Measurements from ENCODE around the gene SYCP1.
"Not testable (repeated sequence)": the region's sequence is repeated elsewhere in the genome, so short reads cannot be mapped to it uniquely, and the experiment has no call there.

The SYCP1 gene

DNA sequence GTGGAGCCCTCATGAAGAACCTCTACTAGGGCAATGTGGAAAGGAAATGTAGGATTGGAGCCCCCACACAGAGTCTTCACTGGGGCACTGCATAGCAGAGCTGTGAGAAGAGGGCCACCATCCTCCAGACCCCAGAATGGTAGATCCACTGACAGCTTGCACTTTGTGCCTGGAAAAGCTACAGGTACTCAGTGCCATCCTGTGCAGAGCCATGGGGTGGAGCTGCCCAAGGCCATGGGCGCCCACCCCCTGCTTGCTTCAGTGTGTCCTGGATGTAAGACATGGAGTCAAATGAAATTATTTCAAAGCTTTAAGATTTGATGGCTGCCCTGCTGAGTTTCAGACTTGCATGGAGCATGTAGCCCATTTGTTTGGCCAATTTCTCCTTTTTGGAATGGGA is 157.8 kb downstream of the SYCP1 start:
- no peaks in the 10 kb centered on the region for H3K36me3 ChIP-seq (ENCODE audit: control insufficient read depth in 5 of 5, insufficient read depth in 5 of 5, low read length in 5 of 5)
- H3K27me3 ChIP-seq (ENCODE audit: control insufficient read depth in 5 of 5, insufficient read depth in 4 of 5, low read length in 5 of 5), result no peaks in the 10 kb centered on the region
- no peak overlapping the region for H3K9ac ChIP-seq (ENCODE audit: low read length in 5 of 5)
- no peaks in the 10 kb centered on the region for H3K4me1 ChIP-seq (ENCODE audit: control insufficient read depth in 5 of 5, insufficient read depth in 5 of 5, low read length in 5 of 5)
- no peak overlapping the region for H3K27ac ChIP-seq (ENCODE audit: low read depth, low read length)
- H3K9me3 ChIP-seq (ENCODE audit: control insufficient read depth in 5 of 5, low read length in 5 of 5), result peaks cover 0 to 7% (median 0%) of the 10 kb centered on the region in 5 donors
- no peak overlapping the region for H3K4me3 ChIP-seq (ENCODE audit: low read depth in 1 of 5, low read length in 5 of 5)

DNA sequence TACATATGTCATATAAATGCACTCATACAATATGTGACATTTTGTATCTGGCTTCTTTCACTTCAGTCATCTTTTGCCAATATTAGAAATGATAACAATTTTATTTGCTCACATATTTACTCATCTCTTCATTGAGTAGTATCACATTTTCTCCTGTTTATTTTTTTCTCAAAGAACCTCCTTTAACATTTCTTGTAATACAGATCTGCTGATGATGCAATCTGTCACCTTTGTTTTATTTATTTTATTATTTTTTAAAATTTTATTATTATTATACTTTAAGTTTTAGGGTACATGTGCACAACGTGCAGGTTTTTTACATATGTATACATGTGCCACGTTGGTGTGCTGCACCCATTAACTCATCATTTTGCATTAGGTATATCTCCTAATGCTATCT is 159.1 kb downstream of the SYCP1 start:
- no peak overlapping the region for H3K27ac ChIP-seq (ENCODE audit: low read depth, low read length)
- H3K9ac ChIP-seq (ENCODE audit: low read length in 5 of 5), result no peak overlapping the region
- H3K27me3 ChIP-seq (ENCODE audit: control insufficient read depth in 5 of 5, insufficient read depth in 4 of 5, low read length in 5 of 5), result no peaks in the 10 kb centered on the region
- no peak overlapping the region for H3K4me3 ChIP-seq (ENCODE audit: low read depth in 1 of 5, low read length in 5 of 5)
- no peaks in the 10 kb centered on the region for H3K4me1 ChIP-seq (ENCODE audit: control insufficient read depth in 5 of 5, insufficient read depth in 5 of 5, low read length in 5 of 5)
- H3K36me3 ChIP-seq (ENCODE audit: control insufficient read depth in 5 of 5, insufficient read depth in 5 of 5, low read length in 5 of 5), result no peaks in the 10 kb centered on the region
- H3K9me3 ChIP-seq (ENCODE audit: control insufficient read depth in 5 of 5, low read length in 5 of 5), result peaks cover 0 to 7% (median 0%) of the 10 kb centered on the region in 5 donors

DNA sequence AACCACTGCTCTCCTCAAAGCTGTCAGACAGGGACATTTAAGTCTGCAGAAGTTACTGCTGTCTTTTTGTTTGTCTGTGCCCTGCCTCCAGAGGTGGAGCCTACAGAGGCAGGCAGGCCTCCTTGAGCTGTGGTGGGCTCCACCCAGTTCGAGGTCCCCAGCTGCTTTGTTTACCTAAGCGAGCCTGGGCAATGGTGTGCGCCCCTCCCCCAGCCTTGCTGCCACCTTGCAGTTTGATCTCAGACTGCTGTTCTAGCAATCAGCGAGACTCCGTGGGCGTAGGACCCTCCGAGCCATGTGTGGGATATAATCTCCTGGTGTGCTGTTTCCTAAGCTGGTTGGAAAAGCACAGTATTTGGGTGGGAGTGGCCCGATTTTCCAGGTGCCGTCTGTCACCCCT is 164.9 kb downstream of the SYCP1 start:
- not testable (repeated sequence) for H3K4me3 ChIP-seq (ENCODE audit: low read depth in 1 of 5, low read length in 5 of 5); H3K9me3 ChIP-seq (ENCODE audit: control insufficient read depth in 5 of 5, low read length in 5 of 5); H3K36me3 ChIP-seq (ENCODE audit: control insufficient read depth in 5 of 5, insufficient read depth in 5 of 5, low read length in 5 of 5); H3K27ac ChIP-seq (ENCODE audit: low read depth, low read length); H3K4me1 ChIP-seq (ENCODE audit: control insufficient read depth in 5 of 5, insufficient read depth in 5 of 5, low read length in 5 of 5); H3K9ac ChIP-seq (ENCODE audit: low read length in 5 of 5); H3K27me3 ChIP-seq (ENCODE audit: control insufficient read depth in 5 of 5, insufficient read depth in 4 of 5, low read length in 5 of 5)

DNA sequence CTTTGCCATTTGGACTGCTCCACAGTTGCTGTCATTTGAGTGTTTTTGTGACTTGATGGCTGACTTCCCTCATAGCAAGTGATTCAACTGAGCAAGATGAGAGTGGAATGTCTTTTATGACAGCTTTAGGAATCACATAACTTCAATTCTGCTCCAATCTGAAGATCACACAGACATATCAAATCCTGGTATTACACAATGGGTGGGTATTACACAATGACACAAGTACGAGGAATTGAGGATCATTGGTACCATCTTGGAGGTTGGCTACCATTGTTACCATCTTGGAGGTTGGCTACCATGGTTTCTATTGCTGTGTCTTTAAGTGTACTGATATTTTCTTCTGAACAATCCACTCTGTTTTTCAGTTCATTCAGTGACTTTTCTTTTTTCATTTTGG is 166.5 kb downstream of the SYCP1 start:
- no peaks in the 10 kb centered on the region for H3K4me1 ChIP-seq (ENCODE audit: control insufficient read depth in 5 of 5, insufficient read depth in 5 of 5, low read length in 5 of 5)
- H3K9me3 ChIP-seq (ENCODE audit: control insufficient read depth in 5 of 5, low read length in 5 of 5), result no peaks in the 10 kb centered on the region
- H3K27ac ChIP-seq (ENCODE audit: low read depth, low read length), result no peak overlapping the region
- H3K4me3 ChIP-seq (ENCODE audit: low read depth in 1 of 5, low read length in 5 of 5), result no peak overlapping the region
- H3K9ac ChIP-seq (ENCODE audit: low read length in 5 of 5), result no peak overlapping the region
- H3K36me3 ChIP-seq (ENCODE audit: control insufficient read depth in 5 of 5, insufficient read depth in 5 of 5, low read length in 5 of 5), result no peaks in the 10 kb centered on the region
- peaks cover 0 to 2% (median 0%) of the 10 kb centered on the region in 5 donors for H3K27me3 ChIP-seq (ENCODE audit: control insufficient read depth in 5 of 5, insufficient read depth in 4 of 5, low read length in 5 of 5)

DNA sequence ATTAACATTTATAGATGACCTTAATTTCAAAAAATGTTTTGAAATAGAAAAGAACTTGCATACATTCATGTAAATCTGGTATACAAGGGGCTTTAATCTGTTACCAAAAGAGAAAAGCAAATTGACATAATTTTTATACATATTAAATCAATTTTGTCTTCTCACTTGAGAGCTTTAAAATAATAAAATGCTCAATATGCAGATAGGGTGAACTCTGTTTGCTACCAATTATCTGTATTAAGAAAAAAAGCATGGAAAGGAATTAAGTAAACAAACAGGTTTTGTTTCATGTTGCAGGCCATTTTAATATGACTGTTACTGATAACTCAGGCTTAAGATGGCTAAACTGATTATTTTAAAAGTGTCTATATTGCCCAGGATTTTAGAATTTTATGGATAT is 168.9 kb downstream of the SYCP1 start:
- no peak overlapping the region for H3K4me3 ChIP-seq (ENCODE audit: low read depth in 1 of 5, low read length in 5 of 5)
- no peak overlapping the region for H3K27ac ChIP-seq (ENCODE audit: low read depth, low read length)
- H3K36me3 ChIP-seq (ENCODE audit: control insufficient read depth in 5 of 5, insufficient read depth in 5 of 5, low read length in 5 of 5), result no peaks in the 10 kb centered on the region
- peaks cover 0 to 2% (median 0%) of the 10 kb centered on the region in 5 donors for H3K27me3 ChIP-seq (ENCODE audit: control insufficient read depth in 5 of 5, insufficient read depth in 4 of 5, low read length in 5 of 5)
- no peak overlapping the region for H3K9ac ChIP-seq (ENCODE audit: low read length in 5 of 5)
- no peaks in the 10 kb centered on the region for H3K9me3 ChIP-seq (ENCODE audit: control insufficient read depth in 5 of 5, low read length in 5 of 5)
- peaks cover 0 to 10% (median 5%) of the 10 kb centered on the region in 5 donors for H3K4me1 ChIP-seq (ENCODE audit: control insufficient read depth in 5 of 5, insufficient read depth in 5 of 5, low read length in 5 of 5)

DNA sequence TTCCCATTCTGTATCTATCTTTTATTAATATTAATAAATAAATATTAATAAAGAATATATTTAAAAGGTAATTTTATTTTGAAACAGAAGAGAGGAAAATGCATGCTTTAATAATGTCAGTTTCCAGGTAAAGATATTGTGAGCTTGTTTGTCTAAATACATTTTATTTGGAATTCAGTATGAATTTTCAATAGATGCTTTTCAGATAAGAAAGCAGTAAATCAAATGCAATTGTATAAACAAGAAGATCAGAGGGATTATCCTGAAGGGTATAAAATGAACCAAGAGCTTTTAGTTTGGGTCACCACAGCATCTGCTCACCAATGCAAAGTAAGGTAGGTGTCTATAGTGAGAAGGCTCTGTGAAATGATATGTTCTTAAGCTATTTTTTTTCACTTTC is 174.9 kb downstream of the SYCP1 start, which contains the start of gene TSHB:
TSS of gene TSHB (plus strand) at position 301 of the 400 bp plus-strand sequence. CDS start 3,537 bp downstream, outside the sequence.
- Histone ChIP-seq H3K4me3 (ENCODE audit: low read depth in 1 of 5, low read length in 5 of 5) (no peak within 1 kb of the TSS), H3K27ac (ENCODE audit: low read depth, low read length) (no peak within 1 kb of the TSS), H3K27me3 (ENCODE audit: control insufficient read depth in 5 of 5, insufficient read depth in 4 of 5, low read length in 5 of 5) (no peaks in the 10 kb centered on the region), H3K9ac (ENCODE audit: low read length in 5 of 5) (no peak within 1 kb of the TSS), H3K4me1 (ENCODE audit: control insufficient read depth in 5 of 5, insufficient read depth in 5 of 5, low read length in 5 of 5) (peaks cover 0 to 11% (median 5%) of the 10 kb centered on the region in 5 donors), H3K36me3 (ENCODE audit: control insufficient read depth in 5 of 5, insufficient read depth in 5 of 5, low read length in 5 of 5) (no peaks in the 10 kb centered on the region), H3K9me3 (ENCODE audit: control insufficient read depth in 5 of 5, low read length in 5 of 5) (no peaks in the 10 kb centered on the region)

DNA sequence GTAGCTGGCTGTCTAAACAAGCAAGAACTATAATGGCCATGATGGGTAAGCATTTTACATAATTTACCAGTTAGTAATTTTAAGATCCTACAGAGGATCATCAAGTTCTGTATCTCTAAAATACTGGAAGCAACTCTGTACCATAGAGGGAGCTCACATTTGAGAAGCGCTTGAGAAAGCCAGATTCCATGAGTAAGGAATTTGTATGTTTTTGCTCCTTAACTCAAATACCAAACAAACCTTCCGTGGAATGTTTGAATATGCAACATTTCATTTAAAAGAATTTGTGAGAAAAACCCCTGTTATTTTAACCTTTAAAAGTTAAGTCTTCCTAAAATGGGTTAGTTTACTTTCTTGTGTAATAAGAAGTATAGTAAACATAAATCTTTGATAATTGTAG is 176.9 kb downstream of the SYCP1 start:
- no peak overlapping the region for H3K9ac ChIP-seq (ENCODE audit: low read length in 5 of 5)
- no peaks in the 10 kb centered on the region for H3K27me3 ChIP-seq (ENCODE audit: control insufficient read depth in 5 of 5, insufficient read depth in 4 of 5, low read length in 5 of 5)
- H3K9me3 ChIP-seq (ENCODE audit: control insufficient read depth in 5 of 5, low read length in 5 of 5), result no peaks in the 10 kb centered on the region
- H3K4me1 ChIP-seq (ENCODE audit: control insufficient read depth in 5 of 5, insufficient read depth in 5 of 5, low read length in 5 of 5), result peaks cover 0 to 11% (median 5%) of the 10 kb centered on the region in 5 donors
- no peaks in the 10 kb centered on the region for H3K36me3 ChIP-seq (ENCODE audit: control insufficient read depth in 5 of 5, insufficient read depth in 5 of 5, low read length in 5 of 5)
- no peak overlapping the region for H3K4me3 ChIP-seq (ENCODE audit: low read depth in 1 of 5, low read length in 5 of 5)
- no peak overlapping the region for H3K27ac ChIP-seq (ENCODE audit: low read depth, low read length)

DNA sequence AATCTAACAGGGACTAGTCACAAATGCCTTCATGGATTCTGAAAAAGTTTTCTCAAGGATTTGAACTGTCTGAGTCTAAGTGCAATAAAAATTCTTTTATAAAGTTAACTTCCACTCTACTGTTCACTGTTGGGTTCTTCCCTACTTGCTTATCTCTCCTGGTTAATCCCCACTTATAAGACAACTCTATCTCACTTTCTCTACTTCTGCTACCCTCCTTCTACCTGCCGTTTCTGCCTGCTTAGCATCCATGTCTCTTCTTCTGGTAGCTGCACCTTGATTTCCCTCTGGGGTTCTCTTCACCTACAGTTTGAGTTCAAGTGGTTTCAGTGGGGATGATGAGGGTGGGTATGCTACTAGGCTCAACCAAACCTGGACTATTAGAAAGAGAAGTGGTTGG is 181.0 kb downstream of the SYCP1 start:
- Histone ChIP-seq H3K9ac (ENCODE audit: low read length in 5 of 5) (no peak overlapping the region), H3K27ac (ENCODE audit: low read depth, low read length) (no peak overlapping the region), H3K4me3 (ENCODE audit: low read depth in 1 of 5, low read length in 5 of 5) (no peak overlapping the region), H3K9me3 (ENCODE audit: control insufficient read depth in 5 of 5, low read length in 5 of 5) (no peaks in the 10 kb centered on the region), H3K36me3 (ENCODE audit: control insufficient read depth in 5 of 5, insufficient read depth in 5 of 5, low read length in 5 of 5) (no peaks in the 10 kb centered on the region), H3K4me1 (ENCODE audit: control insufficient read depth in 5 of 5, insufficient read depth in 5 of 5, low read length in 5 of 5) (no peaks in the 10 kb centered on the region), H3K27me3 (ENCODE audit: control insufficient read depth in 5 of 5, insufficient read depth in 4 of 5, low read length in 5 of 5) (peaks cover 0 to 2% (median 0%) of the 10 kb centered on the region in 5 donors)

DNA sequence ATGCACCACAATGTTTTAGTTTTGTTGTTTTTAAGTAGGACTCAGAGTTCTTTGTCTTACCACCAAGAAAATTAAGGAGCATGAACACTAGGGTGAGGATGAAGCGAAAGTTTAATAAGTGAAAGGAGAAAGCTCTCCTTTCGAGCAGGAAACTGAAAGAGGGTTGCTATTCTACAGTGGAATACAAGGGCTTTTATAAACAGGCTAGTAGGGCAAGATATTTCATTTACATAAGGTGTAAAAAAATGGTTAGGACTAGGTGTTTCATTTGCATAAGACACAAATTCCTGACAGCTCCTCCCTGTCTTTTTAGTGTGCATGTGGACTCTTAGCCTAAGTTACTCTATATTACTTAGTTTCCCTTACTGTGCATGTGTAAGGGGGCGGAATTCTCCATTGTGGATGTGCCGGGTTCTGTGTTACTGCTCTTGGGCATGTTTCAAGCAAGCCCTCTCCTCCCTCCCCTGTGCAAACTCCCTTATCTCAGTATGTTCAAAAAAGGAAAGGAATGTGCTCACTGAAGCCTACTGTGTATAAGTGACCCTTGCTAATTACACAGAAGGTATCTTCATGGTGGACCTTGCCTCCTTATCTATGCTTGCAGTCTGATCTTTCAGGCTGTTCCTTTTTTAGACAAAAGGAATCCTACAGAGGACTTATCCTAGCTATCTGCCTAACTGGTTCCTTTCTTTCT is 182.3 kb downstream of the SYCP1 start:
- Histone ChIP-seq H3K4me3 (ENCODE audit: low read depth in 1 of 5, low read length in 5 of 5) (no peak overlapping the region), H3K27me3 (ENCODE audit: control insufficient read depth in 5 of 5, insufficient read depth in 4 of 5, low read length in 5 of 5) (peaks cover 0 to 2% (median 0%) of the 10 kb centered on the region in 5 donors), H3K36me3 (ENCODE audit: control insufficient read depth in 5 of 5, insufficient read depth in 5 of 5, low read length in 5 of 5) (no peaks in the 10 kb centered on the region), H3K27ac (ENCODE audit: low read depth, low read length) (no peak overlapping the region), H3K4me1 (ENCODE audit: control insufficient read depth in 5 of 5, insufficient read depth in 5 of 5, low read length in 5 of 5) (no peaks in the 10 kb centered on the region), H3K9ac (ENCODE audit: low read length in 5 of 5) (no peak overlapping the region), H3K9me3 (ENCODE audit: control insufficient read depth in 5 of 5, low read length in 5 of 5) (no peaks in the 10 kb centered on the region)

DNA sequence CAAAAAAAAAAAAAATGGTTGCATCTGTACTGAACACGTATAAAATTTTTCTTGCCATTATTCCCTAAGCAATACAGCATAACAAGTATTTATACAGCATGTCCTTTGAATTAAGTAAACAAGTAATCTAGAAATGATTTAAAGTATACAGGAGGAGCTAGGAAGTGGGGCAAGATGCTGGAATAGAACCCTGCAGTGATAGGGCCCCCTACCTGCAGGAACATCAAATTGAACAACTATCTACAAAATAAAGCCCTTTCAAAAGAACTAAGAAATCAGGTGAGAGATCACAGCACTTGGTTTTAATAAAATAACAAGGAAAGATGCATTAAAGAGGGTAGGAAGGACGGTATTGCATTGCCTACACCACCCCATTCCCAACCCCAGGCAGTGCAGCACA is 185.8 kb downstream of the SYCP1 start:
- no peak overlapping the region for H3K27ac ChIP-seq (ENCODE audit: low read depth, low read length)
- H3K4me3 ChIP-seq (ENCODE audit: low read depth in 1 of 5, low read length in 5 of 5), result no peak overlapping the region
- no peaks in the 10 kb centered on the region for H3K4me1 ChIP-seq (ENCODE audit: control insufficient read depth in 5 of 5, insufficient read depth in 5 of 5, low read length in 5 of 5)
- no peaks in the 10 kb centered on the region for H3K36me3 ChIP-seq (ENCODE audit: control insufficient read depth in 5 of 5, insufficient read depth in 5 of 5, low read length in 5 of 5)
- H3K9me3 ChIP-seq (ENCODE audit: control insufficient read depth in 5 of 5, low read length in 5 of 5), result no peaks in the 10 kb centered on the region
- no peak overlapping the region for H3K9ac ChIP-seq (ENCODE audit: low read length in 5 of 5)
- peaks cover 0 to 2% (median 0%) of the 10 kb centered on the region in 5 donors for H3K27me3 ChIP-seq (ENCODE audit: control insufficient read depth in 5 of 5, insufficient read depth in 4 of 5, low read length in 5 of 5)

Data from subcutaneous abdominal adipose tissue (tissue), 5 donors.